DOHH2 (cell line): ENCODE measurements around the gene GLIS2.

Source experiments
- H3F3A ChIP-seq: fragments of 200-600 bp; sonication (generic), shearing (Covaris generic); 2 replicates; pipeline ENCODE4 v1.6.0; 2016; ENCODE audit warnings: antibody characterized with exemption, mild to moderate bottlenecking; ENCODE audit not compliant: control insufficient read depth, insufficient read depth
- H3K27ac ChIP-seq: fragments of 200-600 bp; sonication (generic); 2 replicates; pipeline ENCODE4 v1.5.1; 2014; ENCODE audit warnings: low read depth, mild to moderate bottlenecking, low read length, moderate library complexity
- H3K27me3 ChIP-seq: fragments of 200-600 bp; sonication (generic); 2 replicates; pipeline ENCODE4 v1.6.1; 2014; ENCODE audit warnings: mild to moderate bottlenecking, low read length, mixed read lengths; ENCODE audit not compliant: control insufficient read depth
- H3K36me3 ChIP-seq: fragments of 200-600 bp; sonication (generic); 2 replicates; pipeline ENCODE4 v1.6.1; 2014; ENCODE audit warnings: mild to moderate bottlenecking, low read length, moderate library complexity, mixed read lengths; ENCODE audit not compliant: control insufficient read depth
- H3K4me1 ChIP-seq: fragments of 200-600 bp; sonication (generic); 2 replicates; pipeline ENCODE4 v1.6.1; 2014; ENCODE audit warnings: mild to moderate bottlenecking, low read length, mixed read lengths; ENCODE audit not compliant: control insufficient read depth
- H3K4me2 ChIP-seq: fragments of 200-600 bp; sonication (generic); 2 replicates; pipeline ENCODE4 v1.6.0; 2014; ENCODE audit warnings: mild to moderate bottlenecking, low read length, moderate library complexity
- H3K4me3 ChIP-seq: fragments of 200-600 bp; sonication (generic); 2 replicates; pipeline ENCODE4 v1.5.1; 2014; ENCODE audit warnings: mild to moderate bottlenecking, low read length, mixed read lengths
- H3K79me2 ChIP-seq: fragments of 200-600 bp; sonication (generic); 2 replicates; pipeline ENCODE4 v1.6.1; 2014; ENCODE audit warnings: mild to moderate bottlenecking, low read length, mixed read lengths; ENCODE audit not compliant: control insufficient read depth
- H3K9me2 ChIP-seq: fragments of 200-600 bp; sonication (generic); replicated peaks from 2 replicates; pipeline ENCODE4 v1.6.1; 2014; ENCODE audit warnings: mild to moderate bottlenecking, low read length, mixed read lengths; ENCODE audit not compliant: control insufficient read depth
- H3K9me3 ChIP-seq: fragments of 200-600 bp; sonication (generic); 2 replicates; pipeline ENCODE4 v1.6.1; 2014; ENCODE audit warnings: antibody characterized with exemption, low read length, mixed read lengths; ENCODE audit not compliant: control insufficient read depth, insufficient read depth
- H4K20me1 ChIP-seq: fragments of 200-600 bp; sonication (generic); 2 replicates; pipeline ENCODE4 v1.6.0; 2014; ENCODE audit warnings: low read depth, mild to moderate bottlenecking, antibody characterized with exemption, low read length, moderate library complexity; ENCODE audit not compliant: control insufficient read depth, insufficient read depth
- CTCF ChIP-seq: fragments of 200-600 bp; sonication (generic); IDR thresholded peaks from one replicate; pipeline ENCODE4 v1.5.1; 2014; ENCODE audit warnings: antibody characterized with exemption, mild to moderate bottlenecking, low read depth, low read length; ENCODE audit not compliant: poor library complexity, severe bottlenecking
- EZH2phosphoT487 ChIP-seq: fragments of 200-600 bp; sonication (generic); IDR thresholded peaks from 2 replicates; pipeline ENCODE4 v1.6.1; 2017; ENCODE audit warnings: borderline replicate concordance, mild to moderate bottlenecking, antibody characterized with exemption, low read length, moderate library complexity, mixed read lengths

GLIS2 gene

GRCh38 chr16:4298761-4299522 is 16.9 kb upstream of the GLIS2 start:
- Histone ChIP-seq H3K79me2 (peaks cover 17% of the 10 kb centered on the region), H3K4me3 (no peak overlapping the region), H3K9me3 (no peaks in the 10 kb centered on the region), H3K9me2 (no peaks in the 10 kb centered on the region), H3K4me1 (no peaks in the 10 kb centered on the region), H3K27me3 (no peaks in the 10 kb centered on the region), H3K36me3 (peaks cover 19% of the 10 kb centered on the region), H3K4me2 (no peak overlapping the region), H4K20me1 (no peaks in the 10 kb centered on the region), H3F3A (no peaks in the 10 kb centered on the region), H3K27ac (no peak overlapping the region)
- TF ChIP-seq CTCF (no peak), EZH2phosphoT487 (no peak)

- no peaks in the 10 kb centered on the region for H3K27me3 ChIP-seq
- H4K20me1 ChIP-seq = no peaks in the 10 kb centered on the region
- H3K9me2 ChIP-seq = no peaks in the 10 kb centered on the region
- no peak overlapping the region for H3K27ac ChIP-seq
- no peaks in the 10 kb centered on the region for H3K9me3 ChIP-seq
- H3K36me3 ChIP-seq = peaks cover 38% of the 10 kb centered on the region
- no peak overlapping the region for H3K4me3 ChIP-seq
- no peak overlapping the region for H3K4me2 ChIP-seq
- H3F3A ChIP-seq = no peaks in the 10 kb centered on the region
- TF ChIP-seq CTCF (no peak), EZH2phosphoT487 (no peak)
- H3K79me2 ChIP-seq = peaks cover 38% of the 10 kb centered on the region
- peaks cover 10% of the 10 kb centered on the region for H3K4me1 ChIP-seq
Measured at GRCh38 chr16:4301177-4301576, 14.7 kb upstream of the GLIS2 start.

- H3K9me2 ChIP-seq = no peaks in the 10 kb centered on the region
- H3K9me3 ChIP-seq = no peaks in the 10 kb centered on the region
- H3K4me2 ChIP-seq = no peak overlapping the region
- H3K36me3 ChIP-seq = peaks cover 44% of the 10 kb centered on the region
- peaks cover 4% of the 10 kb centered on the region; the same call in 1 of the 2 replicates for H3F3A ChIP-seq
- TF ChIP-seq EZH2phosphoT487 (no peak), CTCF (no peak)
- H3K4me3 ChIP-seq = no peak overlapping the region
- H4K20me1 ChIP-seq = no peaks in the 10 kb centered on the region
- peaks cover 46% of the 10 kb centered on the region for H3K79me2 ChIP-seq
- H3K27me3 ChIP-seq = no peaks in the 10 kb centered on the region
- H3K4me1 ChIP-seq = peaks cover 17% of the 10 kb centered on the region
- H3K27ac ChIP-seq = no peak overlapping the region
Measured at GRCh38 chr16:4301968-4302367, 13.9 kb upstream of the GLIS2 start.
